GM18505 (cell line): Measurements from ENCODE around the gene N4BP2L2.

Source experiments
- ATAC-seq: cut with Tn5 transposase; IDR thresholded peaks from one replicate; pipeline ENCODE4 v1.9.1; 2021; ENCODE audit not compliant: unreplicated experiment
- POLR2A ChIP-seq: IDR thresholded peaks from 4 replicates; pipeline ENCODE4 v1.6.1; 2011; ENCODE audit warnings: borderline replicate concordance; ENCODE audit not compliant: insufficient read depth, insufficient read length; ENCODE audit errors: extremely low read depth

N4BP2L2 gene

GRCh38 chr13:32468502-32469142 is 70.0 kb downstream of the N4BP2L2 start:
- no peak for ATAC-seq

DNA sequence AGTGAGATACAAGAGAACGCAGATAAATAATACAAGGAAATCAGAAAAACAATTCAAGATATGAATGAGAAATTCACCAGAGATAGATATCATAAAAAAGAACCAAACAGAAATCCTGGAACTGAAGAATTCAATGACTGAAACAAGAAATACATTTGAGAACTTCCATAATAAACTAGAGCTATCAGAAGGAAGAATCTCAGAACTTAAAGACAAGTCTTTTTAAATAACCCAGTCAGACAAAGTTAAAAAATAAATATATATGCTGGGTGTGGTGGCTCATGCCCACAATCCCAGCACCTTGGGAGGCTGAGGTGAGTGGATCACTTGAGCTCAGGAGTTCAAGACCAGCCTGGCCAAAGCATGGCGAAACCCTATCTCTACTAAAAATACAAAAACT is 82.0 kb downstream of the N4BP2L2 start:
- TF ChIP-seq POLR2A: no peak
- ATAC-seq: no peak

More at GRCh38 chr13:32468502-32469142, 70.0 kb downstream of the N4BP2L2 start:
- TF ChIP-seq POLR2A: no peak

GRCh38 chr13:32455594-32455903 is 83.0 kb downstream of the N4BP2L2 start:
- ATAC-seq: no peak
- TF ChIP-seq POLR2A: no peak

GRCh38 chr13:32454886-32455593 is 83.6 kb downstream of the N4BP2L2 start:
- ATAC-seq: no peak
- no peak for TF ChIP-seq POLR2A

DNA sequence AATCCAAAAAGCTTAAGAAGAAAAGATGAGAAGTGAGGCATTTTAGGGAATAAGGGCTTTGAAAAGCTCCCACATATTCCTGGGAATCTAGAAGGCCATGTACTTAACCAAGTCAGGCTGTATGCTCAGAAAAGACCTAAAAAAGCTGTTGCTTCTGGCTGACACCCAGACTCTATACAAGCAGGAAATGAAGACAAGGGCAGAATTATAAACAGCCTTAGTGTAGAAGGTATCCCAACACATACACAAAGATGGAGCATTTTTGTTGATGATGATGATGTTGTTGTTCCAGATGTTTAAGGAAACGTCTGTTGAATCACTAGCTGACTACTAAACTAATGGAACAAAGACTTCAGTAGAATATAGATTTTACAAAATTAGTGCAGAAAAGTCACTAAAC is 84.6 kb downstream of the N4BP2L2 start:
- ATAC-seq: no peak
- TF ChIP-seq POLR2A: no peak

DNA sequence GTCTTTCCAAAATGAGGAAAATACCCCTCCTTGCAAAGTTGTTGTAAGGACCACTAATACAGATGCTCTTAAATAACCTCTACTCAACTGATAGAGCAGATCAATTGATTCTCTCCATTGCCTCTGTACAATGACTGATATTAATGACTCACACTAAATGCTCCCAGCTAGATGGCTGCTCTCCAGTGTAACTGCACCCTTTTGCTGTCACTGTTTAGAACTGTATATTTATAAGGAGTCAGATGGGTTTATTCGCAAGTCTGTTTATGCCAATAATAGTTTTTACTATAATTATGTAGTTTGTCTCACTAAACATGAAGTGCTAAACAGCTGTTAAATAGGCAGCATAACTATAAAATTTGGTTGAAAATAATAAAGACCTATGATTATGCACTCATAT is 89.6 kb downstream of the N4BP2L2 start:
- TF ChIP-seq POLR2A: no peak
- ATAC-seq: no peak

- ATAC-seq: no peak
- TF ChIP-seq POLR2A: no peak
Observed at GRCh38 chr13:32447894-32448623, 90.5 kb downstream of the N4BP2L2 start.

DNA sequence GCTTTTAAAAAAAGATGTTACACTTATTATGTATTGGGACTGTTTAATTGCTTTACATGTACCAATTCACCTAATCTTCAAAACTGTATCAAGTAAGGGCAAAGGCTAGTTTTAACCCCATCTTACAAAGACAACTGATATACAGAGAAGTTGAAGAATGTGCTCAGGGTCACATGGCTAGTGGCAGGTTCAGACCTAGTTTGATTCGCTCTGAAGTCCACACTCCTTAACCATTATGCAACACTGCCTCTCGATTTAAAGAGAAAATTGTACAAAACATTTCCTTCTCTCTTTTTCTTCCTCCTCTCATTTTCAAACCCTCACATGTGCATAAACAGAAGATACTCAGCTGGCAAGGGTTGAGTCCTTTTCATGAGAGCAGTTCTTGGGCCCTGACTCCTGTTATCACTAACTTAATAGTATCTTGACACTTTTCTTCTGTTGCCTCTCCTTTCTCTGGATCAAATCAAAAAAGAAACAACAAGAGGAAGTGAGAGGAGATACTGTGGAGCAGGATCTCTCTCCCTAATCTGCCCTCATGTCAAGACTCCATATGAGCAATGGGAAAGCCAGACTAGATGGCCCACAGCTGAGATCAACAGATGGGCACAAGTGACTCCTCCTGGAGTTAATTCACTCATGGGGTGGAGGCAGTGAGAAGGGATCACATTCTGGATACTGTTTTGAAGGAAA is 91.7 kb downstream of the N4BP2L2 start:
- no peak for TF ChIP-seq POLR2A
- ATAC-seq: no peak

GRCh38 chr13:32446220-32446619 is 92.4 kb downstream of the N4BP2L2 start:
- TF ChIP-seq POLR2A: no peak
- no peak for ATAC-seq

GRCh38 chr13:32445461-32445860 is 93.1 kb downstream of the N4BP2L2 start:
- ATAC-seq: no peak
- TF ChIP-seq POLR2A: no peak

GRCh38 chr13:32443111-32443510 is 95.5 kb downstream of the N4BP2L2 start:
- TF ChIP-seq POLR2A: no peak
- no peak for ATAC-seq

- no peak for TF ChIP-seq POLR2A
- ATAC-seq: no peak
Observed at GRCh38 chr13:32438871-32439270, 99.7 kb downstream of the N4BP2L2 start.

DNA sequence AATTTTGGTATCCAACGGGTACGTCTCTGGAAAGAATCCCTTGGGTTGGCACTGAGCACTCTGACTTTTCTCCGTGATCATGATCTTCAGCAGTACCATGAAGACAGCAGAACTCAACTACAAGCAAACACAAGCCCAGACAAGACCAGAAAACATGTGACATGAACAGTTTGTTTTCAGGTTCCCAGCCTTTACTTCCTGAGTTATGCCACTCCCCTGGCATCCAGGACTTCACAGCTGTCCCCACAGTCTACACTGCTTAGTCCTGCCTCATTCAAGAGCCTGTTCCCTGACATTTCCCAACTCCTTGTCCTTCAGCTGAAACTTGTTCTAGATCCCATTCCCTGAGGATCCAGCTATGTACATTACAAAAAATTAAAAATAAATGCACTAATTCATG is 105.7 kb downstream of the N4BP2L2 start:
- no peak for TF ChIP-seq POLR2A

More for the DNA sequence above, 105.7 kb downstream of the N4BP2L2 start:
- no peak for ATAC-seq
